BE2C (cell line): ENCODE measurements around the gene RALBP1.

Experiments
- DNase-seq: peaks from one replicate; pipeline ENCODE4 v3.0.0-alpha.2; 2020
- H3K27me3 ChIP-seq: fragments of 250-450 bp; sonication (Bioruptor Pico); 2 replicates; pipeline ENCODE4 v1.5.1; 2020; ENCODE audit warnings: mild to moderate bottlenecking
- H3K36me3 ChIP-seq: fragments of 250-450 bp; sonication (Bioruptor Pico); 2 replicates; pipeline ENCODE4 v1.5.1; 2020; ENCODE audit warnings: mild to moderate bottlenecking
- H3K4me1 ChIP-seq: fragments of 250-450 bp; sonication (Bioruptor Pico); 2 replicates; pipeline ENCODE4 v1.5.1; 2020
- H3K4me3 ChIP-seq: 2 replicates; pipeline ENCODE4 v1.5.1; 2011; ENCODE audit warnings: low read depth, low read length
- H3K9me3 ChIP-seq: fragments of 250-450 bp; sonication (Bioruptor Pico); 2 replicates; pipeline ENCODE4 v1.5.1; 2020
- TF ChIP-seq, protein P1 (sequence below): IDR thresholded peaks from 2 replicates; pipeline ENCODE4 v1.5.1; 2012; ENCODE audit warnings: mild to moderate bottlenecking, low read depth, low read length

RALBP1 gene

DNA sequence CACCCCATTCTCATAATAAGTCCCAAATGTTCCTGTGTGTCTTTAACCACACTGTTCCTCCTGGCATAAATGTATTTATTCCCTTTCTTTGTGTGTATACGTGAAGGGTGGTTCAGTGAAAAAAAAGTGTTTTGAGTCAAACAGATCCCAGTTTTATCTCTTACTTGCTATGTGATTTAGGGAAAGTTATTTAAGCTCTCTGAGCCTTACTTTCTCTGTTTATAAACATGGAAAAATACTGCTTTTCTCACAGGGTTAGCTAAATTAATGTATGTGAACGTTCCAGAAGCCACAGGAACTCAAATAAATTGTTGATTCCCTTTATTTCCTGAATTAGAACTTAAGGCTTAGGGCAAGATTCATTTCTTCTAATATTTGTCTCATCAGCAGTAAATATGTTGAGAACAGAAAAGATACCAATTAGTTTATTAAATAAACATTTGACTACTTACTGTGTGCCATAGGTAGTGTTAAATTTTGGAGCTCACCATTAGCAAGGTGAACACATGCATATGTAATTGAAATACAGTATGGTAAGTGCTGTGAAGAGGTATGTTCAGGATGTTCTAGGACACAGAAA is 33.2 kb downstream of the RALBP1 start:
- Histone ChIP-seq H3K27me3 (no peaks in the 10 kb centered on the region), H3K4me1 (no peaks in the 10 kb centered on the region), H3K36me3 (no peaks in the 10 kb centered on the region), H3K9me3 (no peaks in the 10 kb centered on the region), H3K4me3 (no peak overlapping the region)
- DNase-seq = no peak
- TF ChIP-seq, protein P1, sequence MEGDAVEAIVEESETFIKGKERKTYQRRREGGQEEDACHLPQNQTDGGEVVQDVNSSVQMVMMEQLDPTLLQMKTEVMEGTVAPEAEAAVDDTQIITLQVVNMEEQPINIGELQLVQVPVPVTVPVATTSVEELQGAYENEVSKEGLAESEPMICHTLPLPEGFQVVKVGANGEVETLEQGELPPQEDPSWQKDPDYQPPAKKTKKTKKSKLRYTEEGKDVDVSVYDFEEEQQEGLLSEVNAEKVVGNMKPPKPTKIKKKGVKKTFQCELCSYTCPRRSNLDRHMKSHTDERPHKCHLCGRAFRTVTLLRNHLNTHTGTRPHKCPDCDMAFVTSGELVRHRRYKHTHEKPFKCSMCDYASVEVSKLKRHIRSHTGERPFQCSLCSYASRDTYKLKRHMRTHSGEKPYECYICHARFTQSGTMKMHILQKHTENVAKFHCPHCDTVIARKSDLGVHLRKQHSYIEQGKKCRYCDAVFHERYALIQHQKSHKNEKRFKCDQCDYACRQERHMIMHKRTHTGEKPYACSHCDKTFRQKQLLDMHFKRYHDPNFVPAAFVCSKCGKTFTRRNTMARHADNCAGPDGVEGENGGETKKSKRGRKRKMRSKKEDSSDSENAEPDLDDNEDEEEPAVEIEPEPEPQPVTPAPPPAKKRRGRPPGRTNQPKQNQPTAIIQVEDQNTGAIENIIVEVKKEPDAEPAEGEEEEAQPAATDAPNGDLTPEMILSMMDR = no peak

DNA sequence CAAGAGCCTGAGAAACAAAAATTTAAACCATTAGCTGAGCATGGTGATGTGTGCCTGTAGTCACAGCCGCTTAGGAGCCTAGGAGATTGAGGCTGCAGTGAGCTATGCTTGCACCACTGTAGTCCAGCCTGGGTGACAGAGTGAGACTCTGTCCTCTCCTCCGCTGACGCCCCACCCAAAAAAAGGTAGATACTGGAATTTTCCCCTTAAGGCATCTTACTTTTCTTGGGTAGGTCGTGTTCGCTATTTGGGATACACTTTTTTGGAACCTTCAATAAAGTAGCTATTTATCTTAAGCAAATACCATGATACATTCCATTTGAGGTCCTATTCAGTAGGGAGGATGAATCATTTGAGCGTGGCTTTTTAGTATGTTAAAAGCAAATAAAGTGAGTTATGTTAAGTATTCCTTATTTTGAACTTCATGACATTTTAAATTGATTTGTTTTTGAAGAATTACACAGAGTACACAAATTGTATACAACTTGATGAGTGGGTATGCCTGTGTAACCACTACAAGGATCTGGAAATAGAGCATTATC is 38.7 kb downstream of the RALBP1 start:
- Histone ChIP-seq H3K4me1 (no peaks in the 10 kb centered on the region), H3K4me3 (no peak overlapping the region), H3K27me3 (no peaks in the 10 kb centered on the region), H3K9me3 (no peaks in the 10 kb centered on the region), H3K36me3 (no peaks in the 10 kb centered on the region)
- TF ChIP-seq, protein P1 = no peak
- DNase-seq = no peak

DNA sequence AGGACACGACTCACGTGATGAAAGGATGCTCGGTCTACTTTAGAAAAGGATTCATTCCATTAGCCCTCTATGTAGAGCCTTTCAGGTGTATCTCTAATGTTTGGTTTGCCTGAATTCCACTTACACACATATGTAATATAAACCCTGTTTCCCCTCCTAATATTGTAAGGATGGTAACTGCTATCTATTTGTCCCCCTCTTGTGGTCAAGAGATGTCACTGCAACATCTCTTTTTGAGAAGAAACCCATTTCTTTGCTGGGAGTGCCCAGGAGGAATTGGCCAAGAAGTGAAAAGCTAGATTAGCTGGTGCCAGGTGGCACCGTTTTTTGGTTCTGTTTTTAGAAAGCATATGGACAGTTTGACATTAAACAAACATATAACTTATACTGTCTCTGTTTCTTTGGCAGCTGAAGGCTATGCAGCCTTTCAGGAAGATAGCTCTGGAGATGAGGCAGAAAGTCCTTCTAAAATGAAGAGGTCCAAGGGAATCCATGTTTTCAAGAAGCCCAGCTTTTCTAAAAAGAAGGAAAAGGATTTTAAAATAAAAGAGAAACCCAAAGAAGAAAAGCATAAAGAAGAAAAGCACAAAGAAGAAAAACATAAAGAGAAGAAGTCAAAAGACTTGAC is 41.2 kb downstream of the RALBP1 start:
- TF ChIP-seq, protein P1 = peak; percentile 75
- no peaks in the 10 kb centered on the region for H3K36me3 ChIP-seq

DNA sequence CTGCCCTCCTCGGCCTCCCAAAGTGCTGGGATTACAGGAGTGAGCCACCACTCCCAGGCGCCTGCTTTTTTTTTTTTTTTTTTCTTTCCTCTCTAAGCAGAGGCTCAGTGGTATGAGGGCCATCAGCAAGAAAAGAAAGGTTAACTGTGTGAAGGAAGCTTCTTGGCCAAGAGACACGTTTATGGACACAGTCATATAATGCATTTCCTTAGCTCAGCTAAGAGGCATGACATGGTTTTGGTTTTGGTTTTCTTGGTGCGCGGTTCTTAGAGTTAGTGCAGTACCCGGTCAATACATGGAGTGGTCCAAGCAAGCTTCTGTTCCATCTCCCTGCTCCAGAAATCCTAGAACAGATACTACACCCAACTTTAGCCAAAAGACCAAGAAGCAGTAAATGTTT is 42.6 kb downstream of the RALBP1 start:
- TF ChIP-seq, protein P1 = no peak
- no peak for DNase-seq
- no peaks in the 10 kb centered on the region for H3K36me3 ChIP-seq
- no peaks in the 10 kb centered on the region for H3K4me1 ChIP-seq
- H3K9me3 ChIP-seq = no peaks in the 10 kb centered on the region
- no peak overlapping the region for H3K4me3 ChIP-seq
- H3K27me3 ChIP-seq = no peaks in the 10 kb centered on the region

More for the DNA sequence above, 41.2 kb downstream of the RALBP1 start:
- Histone ChIP-seq H3K27me3 (no peaks in the 10 kb centered on the region), H3K9me3 (no peaks in the 10 kb centered on the region), H3K4me1 (no peaks in the 10 kb centered on the region), H3K4me3 (no peak overlapping the region)
- DNase-seq = no peak

DNA sequence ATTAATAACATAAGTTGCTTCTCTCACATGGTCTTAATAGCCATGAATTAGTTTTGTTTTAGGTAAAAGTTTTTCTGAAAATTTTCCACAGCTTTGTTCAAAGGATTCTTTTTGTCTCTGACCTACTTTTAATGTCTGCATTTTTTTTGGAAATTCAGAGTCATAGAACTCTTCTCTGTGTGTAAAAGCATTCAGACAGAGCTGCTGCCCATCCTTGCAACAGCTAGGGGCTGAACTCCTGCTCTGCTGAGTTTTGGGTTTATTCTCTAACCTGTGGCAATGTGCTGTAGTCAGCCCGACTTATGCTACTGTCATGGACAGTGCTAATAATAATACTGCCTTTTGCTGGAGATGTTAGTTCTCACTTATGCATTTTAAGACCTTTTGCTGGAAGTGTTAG is 44.1 kb downstream of the RALBP1 start:
- no peaks in the 10 kb centered on the region for H3K36me3 ChIP-seq
- no peak overlapping the region for H3K4me3 ChIP-seq
- no peaks in the 10 kb centered on the region for H3K9me3 ChIP-seq
- no peaks in the 10 kb centered on the region for H3K4me1 ChIP-seq
- TF ChIP-seq, protein P1 = no peak
- no peaks in the 10 kb centered on the region for H3K27me3 ChIP-seq
- no peak for DNase-seq

DNA sequence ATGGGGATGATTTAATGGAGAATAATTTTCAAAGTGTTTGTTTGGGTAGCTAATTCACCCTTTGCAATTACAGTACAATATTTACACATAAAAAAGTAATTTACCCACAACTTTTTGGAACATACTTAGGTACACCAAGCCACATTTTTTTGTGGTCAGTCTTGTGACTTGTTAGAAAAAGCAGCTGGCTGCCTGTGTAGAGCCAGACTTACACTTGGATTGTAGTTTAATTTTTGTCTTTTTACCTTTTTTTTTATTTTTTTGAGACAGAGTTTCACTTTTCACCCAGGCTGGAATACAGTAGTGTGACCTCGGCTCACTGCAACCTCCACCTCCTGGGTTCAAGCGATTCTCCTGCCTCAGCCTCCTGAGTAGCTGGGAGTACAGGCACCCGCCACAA is 45.4 kb downstream of the RALBP1 start:
- TF ChIP-seq, protein P1 = no peak
- Histone ChIP-seq H3K27me3 (no peaks in the 10 kb centered on the region), H3K36me3 (no peaks in the 10 kb centered on the region), H3K9me3 (no peaks in the 10 kb centered on the region), H3K4me3 (no peak overlapping the region), H3K4me1 (no peaks in the 10 kb centered on the region)
- no peak for DNase-seq
